Germinal center (tissue), 1 donor: ENCODE measurements around the gene ST8SIA1.

Source experiments
- DNase-seq: peaks from one replicate; pipeline ENCODE4 v3.0.0; 2012; ENCODE audit warnings: mixed read lengths, low spot score

The ST8SIA1 gene

GRCh38 chr12:22329621-22330020 lies 4.9 kb downstream of the ST8SIA1 start:
- no peak for DNase-seq

DNA sequence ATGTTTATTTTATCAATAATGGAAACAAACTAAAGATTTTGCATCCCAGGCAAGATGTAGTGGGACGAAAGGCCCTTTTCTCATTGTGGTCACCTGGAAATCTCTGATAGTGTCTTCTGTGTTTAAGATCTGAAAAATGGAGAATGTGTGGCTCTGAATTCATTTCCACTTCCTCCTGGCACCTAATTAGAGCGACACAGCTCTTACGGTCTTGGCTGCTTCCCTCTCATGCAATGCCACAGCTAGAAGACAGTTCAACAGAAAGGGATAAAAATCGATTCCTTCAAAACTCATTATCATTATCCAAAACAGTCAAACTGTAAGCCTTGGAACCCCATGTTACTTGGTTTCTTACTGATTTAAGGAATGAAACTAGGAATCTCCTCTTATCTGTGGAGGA lies 9.3 kb downstream of the ST8SIA1 start:
- DNase-seq, result no peak

DNA sequence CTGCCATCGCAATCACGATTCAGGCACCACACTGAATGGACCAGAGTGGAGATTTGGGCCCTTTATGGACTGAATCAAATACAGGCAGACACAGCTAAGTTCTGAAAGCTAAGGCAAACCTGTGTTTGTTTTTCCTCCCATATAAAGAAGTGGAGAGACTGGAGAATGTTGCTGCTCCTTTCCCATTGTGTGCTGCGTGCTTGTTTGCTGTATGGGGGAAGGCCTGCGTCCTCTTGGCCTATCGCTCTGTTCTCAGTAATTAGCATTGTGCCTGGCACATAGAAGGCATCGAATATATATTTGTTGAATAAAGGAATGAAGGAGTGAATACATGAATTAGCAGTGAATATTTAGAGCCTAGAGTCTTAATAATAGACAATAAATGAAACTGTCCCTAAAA lies 12.4 kb downstream of the ST8SIA1 start:
- no peak for DNase-seq

- no peak for DNase-seq
Measured at GRCh38 chr12:22321638-22322037, 12.9 kb downstream of the ST8SIA1 start.

DNA sequence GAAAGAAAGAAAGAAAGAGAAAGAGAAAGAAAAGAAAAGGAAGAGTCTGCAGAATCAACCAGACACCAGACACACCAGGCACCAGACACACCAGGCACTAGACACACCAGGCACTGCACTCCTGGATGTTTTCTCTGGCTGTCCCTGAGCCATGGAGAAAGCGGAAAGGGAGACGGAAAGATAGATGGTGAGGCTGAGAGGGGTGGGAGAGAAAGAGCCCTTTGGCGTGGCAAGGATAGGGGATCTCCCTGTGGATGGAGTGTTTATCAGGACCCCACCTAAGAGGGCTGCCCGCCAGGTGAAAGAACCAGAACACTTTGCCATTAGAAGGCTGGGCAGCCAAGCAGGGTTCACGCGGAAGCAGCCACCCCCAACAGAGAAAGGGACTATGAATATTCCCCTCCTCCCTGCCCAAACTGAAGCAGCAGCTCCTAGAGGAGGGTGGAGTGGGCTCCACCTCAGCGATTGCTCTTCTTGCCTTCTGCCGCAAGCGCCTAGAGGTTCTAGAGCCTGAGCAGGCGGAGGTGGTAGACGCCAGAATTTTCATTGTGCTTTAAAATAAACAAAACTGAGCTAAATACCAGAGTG lies 13.4 kb downstream of the ST8SIA1 start:
- DNase-seq, result no peak

GRCh38 chr12:22318108-22318737 lies 16.3 kb downstream of the ST8SIA1 start:
- no peak for DNase-seq

DNA sequence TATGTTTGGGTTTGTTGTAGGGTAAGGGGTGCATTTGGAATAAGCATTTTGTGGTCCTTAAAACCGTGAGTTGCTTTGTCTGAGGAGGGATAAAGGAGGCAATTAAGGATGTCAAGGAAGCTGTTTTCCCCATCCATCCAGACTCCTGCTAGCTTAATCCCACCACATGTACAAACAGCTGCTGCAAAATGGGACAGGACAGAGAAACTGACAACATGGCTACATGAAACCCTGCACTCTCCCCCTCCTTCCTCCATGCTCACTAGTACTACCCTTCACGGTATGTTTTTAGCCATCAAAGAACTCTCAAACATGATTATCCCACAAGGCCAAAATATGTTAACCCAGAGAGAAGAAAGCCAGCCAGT lies 20.6 kb downstream of the ST8SIA1 start:
- no peak for DNase-seq

- no peak for DNase-seq
Measured at GRCh38 chr12:22313286-22313962, 21.1 kb downstream of the ST8SIA1 start.

DNA sequence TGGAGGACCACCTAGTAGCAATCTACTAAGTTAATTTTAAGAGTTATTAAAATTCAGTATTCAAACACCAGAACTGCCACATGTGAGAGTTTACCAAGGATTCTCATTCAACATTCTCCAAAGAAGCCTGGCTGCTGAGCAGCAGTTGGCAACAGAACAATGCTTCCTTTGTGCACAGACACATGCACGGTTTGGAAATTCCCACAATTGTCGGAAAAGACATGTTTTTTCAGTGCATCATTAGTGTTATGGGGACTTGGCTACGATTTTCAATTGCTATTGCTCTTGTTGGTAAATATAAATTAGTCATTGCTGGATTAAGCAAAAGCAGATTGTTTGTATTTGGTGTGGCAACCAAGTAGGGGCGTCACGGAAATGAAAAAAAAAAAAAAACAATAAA lies 22.2 kb downstream of the ST8SIA1 start:
- no peak for DNase-seq

DNA sequence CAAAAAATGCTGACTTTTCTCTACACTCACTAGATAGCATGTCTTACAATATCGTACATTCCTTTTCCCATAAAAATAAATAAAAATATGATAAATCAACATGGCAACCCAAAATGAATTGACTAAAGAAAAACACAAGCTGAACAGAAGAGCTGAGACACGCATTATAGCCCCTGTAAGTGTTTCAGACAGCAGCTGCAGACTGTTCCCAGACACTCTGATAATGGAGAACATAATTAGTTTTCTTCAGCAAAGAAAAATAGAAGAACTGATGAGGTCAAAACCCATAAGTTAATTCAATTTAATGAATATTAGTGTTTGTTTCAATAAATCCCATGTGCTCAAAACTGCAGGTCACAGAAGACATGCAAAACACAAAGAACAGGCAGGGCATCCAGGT lies 23.8 kb downstream of the ST8SIA1 start:
- DNase-seq, result no peak

- no peak for DNase-seq
Measured at GRCh38 chr12:22310275-22310674, 24.2 kb downstream of the ST8SIA1 start.

GRCh38 chr12:22307811-22308210 lies 26.7 kb downstream of the ST8SIA1 start:
- DNase-seq, result no peak

DNA sequence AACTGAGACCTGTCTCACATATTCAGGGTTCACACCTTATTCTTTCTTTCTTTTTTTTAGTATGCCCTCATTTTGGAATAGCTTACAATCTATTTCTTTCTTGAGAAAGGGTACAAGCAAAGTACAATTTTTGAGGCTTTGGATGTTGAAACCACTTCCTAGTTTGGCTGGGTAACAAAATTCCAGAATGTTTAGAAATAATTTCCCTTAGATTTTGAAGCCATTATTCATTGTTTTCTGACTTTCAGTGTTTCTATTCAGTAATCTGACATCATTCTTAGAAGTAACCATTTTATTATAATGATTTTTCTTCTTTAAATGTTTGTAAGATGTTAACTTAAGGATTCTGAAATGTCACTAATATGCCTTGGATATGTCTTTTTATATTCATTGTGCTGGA lies 28.2 kb downstream of the ST8SIA1 start:
- no peak for DNase-seq

- no peak for DNase-seq
Measured at GRCh38 chr12:22304341-22304740, 30.2 kb downstream of the ST8SIA1 start.

DNA sequence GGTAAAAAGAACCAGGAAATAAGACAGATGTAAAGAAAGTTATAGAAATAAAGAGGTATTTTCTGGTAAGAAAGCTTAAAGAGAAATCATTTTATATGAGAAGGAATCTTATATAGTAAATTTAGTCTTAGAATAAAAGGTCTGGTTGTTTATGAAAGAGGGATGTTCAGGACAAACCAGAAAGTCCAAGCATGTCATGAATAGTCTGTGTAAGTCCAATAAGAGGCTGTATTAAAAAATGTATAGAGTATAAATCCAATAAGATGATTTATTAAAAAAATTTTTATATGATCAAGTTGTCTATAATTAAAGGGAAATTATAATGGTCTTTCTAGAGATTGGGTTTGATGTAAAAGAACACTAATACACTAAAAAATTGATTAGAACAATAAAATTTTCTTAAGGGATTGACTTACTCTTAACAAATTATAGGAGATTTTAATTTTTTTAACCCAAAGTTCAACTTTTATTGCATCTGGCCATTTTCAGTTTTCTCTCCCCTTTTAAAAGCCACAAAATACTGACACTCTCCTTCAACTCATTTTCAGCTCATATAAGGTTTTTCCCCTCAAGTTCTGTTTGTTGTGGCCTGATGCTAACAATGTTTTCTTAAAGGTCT lies 35.1 kb downstream of the ST8SIA1 start:
- no peak for DNase-seq

- DNase-seq, result no peak
Measured at GRCh38 chr12:22289250-22289649, 45.3 kb downstream of the ST8SIA1 start.

DNA sequence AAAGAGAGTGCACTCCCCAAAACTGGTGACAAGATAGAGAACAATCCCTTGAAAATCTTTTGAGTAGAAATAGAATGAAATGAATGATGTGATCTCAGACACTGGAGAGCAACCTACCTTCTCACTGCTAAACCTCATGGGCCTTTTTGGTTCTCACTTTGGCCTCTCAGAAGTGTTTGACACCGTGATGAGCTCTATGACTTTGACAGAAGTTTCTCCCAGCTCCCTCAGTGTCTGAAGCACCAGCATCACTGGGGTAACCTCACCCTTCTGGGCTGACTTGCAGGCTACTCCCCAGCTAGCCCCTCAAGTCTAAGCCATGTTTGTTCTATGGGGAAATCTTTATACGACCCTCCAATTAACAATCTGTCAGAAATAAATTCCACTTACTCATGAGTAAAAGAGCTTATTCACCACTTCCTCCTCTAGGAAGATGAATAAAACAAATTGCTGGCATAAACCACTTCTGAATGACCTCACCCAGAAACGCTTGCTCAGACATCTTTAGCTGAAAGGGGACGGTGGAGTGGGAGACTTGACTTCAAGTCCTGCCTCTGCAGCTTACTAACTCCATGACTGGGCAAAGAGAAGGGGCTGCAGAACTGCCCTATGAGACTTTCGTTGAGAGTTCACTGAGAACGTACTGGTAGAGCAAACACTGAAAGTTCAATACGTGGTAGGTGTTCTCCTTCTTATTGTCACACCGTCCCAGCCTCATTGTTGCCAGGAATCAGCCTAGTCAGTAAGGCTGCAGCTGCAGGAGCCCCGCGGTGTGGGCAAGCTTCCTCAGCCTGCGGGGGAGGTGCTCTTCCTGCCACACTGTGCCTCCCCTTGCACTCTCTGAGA lies 46.5 kb downstream of the ST8SIA1 start:
- no peak for DNase-seq

DNA sequence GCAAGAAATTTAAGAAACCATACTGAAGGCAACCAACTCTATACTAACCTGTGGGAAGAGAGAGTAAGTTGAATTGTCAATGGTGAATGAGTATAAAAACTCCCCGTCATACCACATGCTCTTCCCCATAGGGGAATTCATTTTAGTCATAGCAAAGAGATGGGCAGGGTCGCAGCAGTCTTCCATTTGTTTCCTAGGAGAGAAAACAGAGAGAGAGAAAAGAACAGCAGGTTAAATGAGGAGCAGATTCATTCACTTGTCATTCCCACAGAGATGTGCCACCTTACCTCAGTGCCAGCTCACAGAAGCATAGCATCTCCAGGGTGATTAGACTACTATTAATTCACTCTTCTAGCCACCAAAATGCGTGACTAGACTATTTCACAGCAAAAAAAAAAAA lies 47.4 kb downstream of the ST8SIA1 start:
- DNase-seq, result no peak

- DNase-seq, result no peak
Measured at GRCh38 chr12:22286569-22286968, 47.9 kb downstream of the ST8SIA1 start.

DNA sequence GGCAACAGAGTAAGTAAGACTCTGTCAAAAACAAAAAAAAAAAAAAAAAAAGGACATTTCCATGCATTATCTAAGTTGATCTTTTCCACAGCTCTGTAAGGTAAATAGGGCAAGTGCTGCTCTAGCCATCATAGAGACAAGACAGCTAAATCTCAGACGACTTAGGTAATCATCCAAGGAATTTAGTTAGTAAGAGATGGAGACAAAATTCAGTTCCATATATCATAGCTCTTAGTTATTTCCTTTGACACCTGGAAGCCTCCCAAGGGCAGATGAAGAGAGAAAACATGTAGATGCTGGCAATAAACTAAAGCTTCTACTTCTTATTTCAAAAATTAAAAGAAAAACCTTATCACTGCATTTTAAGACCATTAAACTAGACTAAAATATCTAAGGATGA lies 48.7 kb downstream of the ST8SIA1 start:
- DNase-seq, result no peak

- no peak for DNase-seq
Measured at GRCh38 chr12:22284871-22285270, 49.6 kb downstream of the ST8SIA1 start.

- DNase-seq, result no peak
Measured at GRCh38 chr12:22283508-22283907, 51.0 kb downstream of the ST8SIA1 start.
